ENCODE data around the gene IQSEC1.
"Not testable (repeated sequence)": the region's sequence is repeated elsewhere in the genome, so short reads cannot be mapped to it uniquely, and the experiment has no call there.

Gene IQSEC1

DNA sequence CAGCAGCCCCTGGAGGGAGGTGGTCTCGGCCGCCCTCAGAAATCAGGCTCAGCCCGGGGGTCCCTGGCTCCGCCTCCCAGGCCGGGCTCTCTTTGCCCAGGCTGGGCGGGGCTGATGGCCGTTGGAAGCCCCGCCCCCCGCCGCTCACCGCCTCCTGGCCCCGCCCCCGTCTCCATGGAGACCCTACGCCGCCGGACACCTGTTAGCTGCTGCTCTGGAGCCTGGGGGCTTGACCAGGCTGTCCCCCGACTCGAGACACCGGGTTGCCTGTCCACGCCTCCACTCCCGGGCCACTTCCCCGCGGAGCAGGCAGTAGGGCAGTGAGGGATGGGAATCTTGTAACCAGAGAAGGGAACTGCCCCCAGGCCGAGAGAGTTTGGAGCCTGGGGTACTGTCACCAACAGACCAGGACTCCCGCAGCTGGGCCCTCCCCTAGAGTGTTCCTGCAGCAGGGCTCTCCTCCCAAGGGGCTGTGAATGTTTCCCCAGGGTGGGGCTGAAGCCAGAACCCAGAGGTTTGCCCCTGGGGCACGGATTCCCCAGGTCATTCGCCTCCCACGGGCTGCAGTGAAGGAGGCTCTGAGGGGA is 204.1 kb downstream of the IQSEC1 start:
- peak; percentile 71 for DNase-seq (ENCODE audit: low spot score)

DNA sequence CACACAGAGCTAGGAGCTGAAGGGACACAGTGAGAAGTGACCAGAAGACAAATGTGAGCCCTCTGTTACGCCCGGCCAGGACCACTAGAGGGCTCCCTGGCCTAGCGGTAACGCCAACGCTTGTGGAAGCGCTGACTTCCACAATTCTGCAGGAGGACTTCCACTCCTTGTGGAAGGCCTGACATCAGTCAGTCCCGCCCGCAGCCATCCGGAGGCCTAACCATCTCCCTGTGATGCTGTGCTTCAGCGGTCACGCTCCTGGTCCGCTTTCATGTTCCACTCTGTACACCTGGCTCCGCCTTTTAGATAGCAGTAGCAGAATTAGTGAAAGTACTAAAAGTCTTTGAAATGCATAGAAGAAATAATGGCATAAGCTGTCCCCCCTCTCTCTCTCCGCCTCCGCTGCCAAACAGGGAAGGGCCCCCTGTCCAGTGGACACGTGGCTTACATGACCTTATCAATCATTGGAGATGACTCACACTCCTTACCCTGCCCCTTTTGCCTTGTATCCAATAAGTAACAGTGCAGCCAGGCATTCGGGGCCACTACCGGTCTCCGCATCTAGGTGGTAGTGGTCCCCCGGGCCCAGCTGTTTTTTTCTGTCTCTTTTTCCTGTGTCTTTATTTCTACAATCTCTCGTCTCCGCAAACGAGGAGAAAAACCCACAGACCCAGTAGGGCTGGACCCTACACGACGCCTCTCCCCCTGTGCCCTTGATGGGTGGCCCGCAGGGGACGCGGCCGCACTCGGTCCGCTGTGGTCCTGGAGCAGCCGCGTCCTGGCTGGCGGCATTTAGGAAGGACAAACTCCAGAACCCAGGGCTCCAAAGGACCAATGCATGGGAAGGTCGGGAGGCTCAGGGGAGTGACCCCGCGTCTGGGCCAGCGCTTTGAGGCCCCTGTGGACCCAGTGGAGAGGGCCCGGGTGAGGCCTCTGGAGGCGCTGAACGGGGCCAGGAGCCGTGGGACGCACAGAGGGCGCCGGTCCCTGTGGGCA is 204.9 kb downstream of the IQSEC1 start:
- DNase-seq (ENCODE audit: low spot score), result peak; percentile 67

DNA sequence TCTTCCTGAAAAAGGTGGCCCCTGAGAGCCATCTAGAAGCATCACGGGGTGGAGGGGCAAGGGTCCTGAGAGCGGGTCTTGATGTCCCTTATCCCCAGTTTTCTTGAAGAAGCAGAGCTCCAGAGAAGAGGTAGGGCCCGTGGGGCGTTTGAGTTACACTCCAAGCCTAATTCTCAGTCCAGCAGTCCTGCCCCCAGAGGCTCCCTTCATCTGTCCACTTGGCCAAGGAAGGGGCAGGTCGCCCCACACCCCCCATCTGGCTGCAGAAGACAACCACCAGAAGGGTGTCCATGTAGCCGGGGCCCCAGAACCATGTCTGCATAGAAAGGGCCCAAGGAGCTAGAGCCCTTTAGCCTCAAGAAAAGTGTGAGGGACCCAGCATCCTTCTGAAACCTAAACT is 206.4 kb downstream of the IQSEC1 start:
- DNase-seq (ENCODE audit: low spot score), result no peak

DNA sequence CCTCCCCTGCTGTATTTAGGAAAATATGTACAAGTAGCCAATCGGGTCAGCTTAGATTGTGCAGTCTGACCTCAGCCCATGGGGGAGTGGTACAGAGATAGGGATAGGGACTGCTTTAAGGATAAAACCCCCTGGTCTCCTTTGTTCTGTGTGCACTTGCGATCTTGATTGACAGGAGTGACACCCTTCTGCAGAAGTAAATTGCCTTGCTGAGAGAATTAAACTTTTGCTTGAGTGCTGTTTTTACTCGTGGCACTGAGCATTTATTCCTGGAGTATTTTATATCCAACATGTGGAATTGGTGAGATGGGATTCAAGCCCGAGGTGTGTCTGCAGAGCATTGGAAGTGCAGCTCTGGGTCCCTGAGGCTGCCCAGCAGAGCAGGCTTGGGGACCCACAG is 208.0 kb downstream of the IQSEC1 start:
- DNase-seq (ENCODE audit: low spot score), result no peak

DNA sequence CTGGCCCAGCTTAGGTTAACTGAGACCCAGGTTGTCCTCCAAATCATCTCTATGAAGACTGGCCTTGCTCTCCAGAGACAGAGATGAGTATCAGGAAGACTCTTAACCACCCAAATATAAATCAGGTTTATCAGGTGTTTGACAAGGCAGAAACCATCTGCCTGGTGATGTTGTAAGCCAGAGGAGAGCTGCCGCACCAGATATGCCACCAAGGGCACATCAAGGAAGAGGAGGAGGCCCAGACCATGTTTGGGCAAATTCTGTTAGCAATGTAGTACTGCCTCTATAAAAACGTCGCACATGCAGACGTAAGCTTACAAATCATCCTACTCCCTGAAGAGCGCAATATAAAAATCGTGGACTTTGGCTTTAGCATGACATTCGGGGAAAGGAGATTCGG is 210.8 kb downstream of the IQSEC1 start:
- DNase-seq (ENCODE audit: low spot score), result no peak

DNA sequence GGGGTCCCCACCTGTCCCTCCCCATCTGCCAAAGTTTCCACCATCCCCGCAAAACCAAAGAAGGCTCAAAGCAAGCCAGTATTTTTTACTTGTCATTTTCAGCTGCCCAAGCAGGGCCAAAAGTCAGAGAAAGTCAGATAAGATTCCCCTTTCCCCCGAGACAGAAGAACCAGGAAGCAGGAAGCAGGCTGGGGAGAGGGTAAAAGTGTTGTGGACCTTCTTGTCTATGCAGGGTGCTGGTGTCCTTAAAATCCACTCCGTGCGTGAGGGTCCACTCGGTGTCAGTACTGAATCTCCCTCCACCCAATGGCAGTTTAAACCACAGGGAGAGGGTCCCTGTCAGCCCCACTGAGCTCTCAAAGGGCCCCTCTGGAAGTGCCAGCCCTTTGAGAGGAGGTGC is 211.6 kb downstream of the IQSEC1 start:
- no peak for DNase-seq (ENCODE audit: low spot score)

DNA sequence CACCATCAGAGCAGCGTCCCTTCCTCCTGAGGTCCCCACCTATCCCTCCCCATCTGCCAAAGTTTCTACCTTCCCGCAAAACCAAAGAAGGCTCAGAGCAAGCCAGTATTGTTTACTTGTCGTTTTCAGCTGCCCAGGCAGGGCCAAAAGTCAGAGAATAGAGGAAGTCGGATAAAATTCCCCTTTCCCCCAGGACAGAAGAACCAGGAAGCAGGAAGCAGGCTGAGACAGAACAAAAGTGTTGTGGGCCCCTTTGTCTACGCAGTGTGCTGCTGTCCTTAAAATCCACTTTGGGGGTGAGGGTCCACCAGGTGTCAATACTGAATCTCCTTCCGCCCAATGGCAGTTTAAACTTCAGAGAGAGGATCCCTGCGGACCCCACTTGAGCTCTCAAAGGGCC is 213.4 kb downstream of the IQSEC1 start:
- no peak for DNase-seq (ENCODE audit: low spot score)

DNA sequence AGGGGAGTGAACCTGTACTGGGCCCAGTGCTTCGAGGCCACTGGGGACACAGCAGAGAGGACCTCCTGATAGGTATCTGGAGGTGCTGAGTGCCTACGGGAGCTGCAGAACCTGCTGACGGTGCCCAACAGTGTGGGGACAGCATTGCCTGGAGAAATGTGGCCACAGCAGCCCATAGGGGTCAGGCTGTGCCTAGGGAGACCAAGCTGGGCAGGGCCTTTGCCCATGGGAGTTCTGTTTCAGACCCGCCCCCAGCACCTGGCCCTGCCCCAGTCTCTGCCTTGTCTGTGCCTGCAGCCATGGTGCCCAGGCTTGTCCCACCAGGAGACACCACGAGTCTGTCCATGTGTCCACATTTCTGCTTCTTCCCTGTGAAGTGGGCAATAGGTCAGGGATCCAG is 216.6 kb downstream of the IQSEC1 start:
- DNase-seq (ENCODE audit: low spot score), result no peak

DNA sequence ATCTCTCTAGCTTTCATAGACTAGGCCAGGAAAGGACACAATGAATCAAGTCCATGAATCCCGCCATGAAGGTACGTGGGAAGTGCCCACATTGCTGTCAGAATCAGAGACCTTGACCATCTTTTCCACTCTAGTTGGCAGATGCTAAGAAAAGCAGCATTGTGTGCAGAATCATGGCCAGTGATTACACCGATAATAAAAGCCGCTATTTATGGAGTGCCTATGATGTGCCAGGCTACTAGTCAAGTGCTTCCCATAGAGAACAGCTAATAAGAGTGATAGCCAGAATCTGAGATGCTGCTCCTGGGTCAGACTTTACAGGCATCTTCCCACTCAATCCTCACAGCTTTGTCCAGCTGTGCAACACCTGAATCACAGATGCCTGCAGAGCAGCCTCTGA is 218.7 kb downstream of the IQSEC1 start:
- DNase-seq (ENCODE audit: low spot score), result no peak

DNA sequence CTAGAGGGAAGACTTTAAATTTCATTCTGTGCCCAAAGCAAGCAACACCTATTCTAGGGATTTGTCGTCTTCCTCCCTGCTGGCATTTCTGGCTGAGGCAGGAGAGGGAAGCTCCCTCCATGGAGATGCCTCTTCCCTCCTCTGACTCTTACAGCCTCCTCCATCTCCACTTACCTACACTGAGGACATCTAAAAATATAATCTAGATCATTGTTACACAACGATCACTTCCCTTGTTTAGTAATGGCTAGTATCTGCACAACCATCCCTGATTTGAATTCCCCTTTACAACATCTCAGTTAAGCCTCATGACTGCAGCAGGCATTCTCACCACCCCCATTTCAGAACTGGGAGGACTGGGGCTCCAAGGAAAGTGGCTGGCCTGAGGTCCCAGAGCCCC is 219.4 kb downstream of the IQSEC1 start:
- not testable (repeated sequence) for DNase-seq (ENCODE audit: low spot score)

DNA sequence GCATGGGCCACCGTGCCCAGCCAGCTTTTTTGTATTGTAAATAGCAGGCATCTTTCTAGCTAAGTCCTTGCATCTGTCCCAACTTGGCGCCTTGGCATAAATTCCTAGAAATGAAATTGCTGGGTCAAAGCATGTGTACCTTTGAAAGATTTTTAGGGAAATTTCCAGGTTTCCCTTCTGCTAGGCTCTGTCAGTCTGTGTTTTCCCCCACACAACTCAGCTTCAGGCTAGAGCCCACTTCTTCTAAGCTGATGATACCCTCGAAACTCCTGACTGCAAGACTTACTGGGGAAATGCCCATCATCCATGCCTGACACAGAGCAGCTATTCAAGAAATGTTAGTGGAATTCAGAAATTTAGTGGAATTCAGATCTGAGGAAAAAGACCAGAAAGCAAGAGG is 221.0 kb downstream of the IQSEC1 start:
- DNase-seq (ENCODE audit: low spot score), result no peak
